WTC11 (cell line): ENCODE measurements around the gene PPP1R1B.

Source experiments
- ATF2 ChIP-seq: sonication (generic); formaldehyde crosslinking; IDR thresholded peaks from 2 replicates; pipeline ENCODE4 v1.8.1; 2022; ENCODE audit warnings: low read depth, missing genetic modification reagents, borderline replicate concordance
- ATF3 ChIP-seq: sonication (generic); formaldehyde crosslinking; conservative IDR thresholded peaks from 2 replicates; pipeline ENCODE4 v1.8.1; 2022; ENCODE audit warnings: mild to moderate bottlenecking, missing genetic modification reagents
- CTCF ChIP-seq: fragments of 200-600 bp; IDR thresholded peaks from 2 replicates; pipeline ENCODE4 v1.8.0; 2022; ENCODE audit warnings: antibody characterized with exemption
- E2F5 ChIP-seq: sonication (generic); formaldehyde crosslinking; IDR thresholded peaks from 2 replicates; pipeline ENCODE4 v1.8.1; 2022; ENCODE audit warnings: mild to moderate bottlenecking, moderate library complexity, missing genetic modification reagents
- FOXK1 ChIP-seq: sonication (generic); formaldehyde crosslinking; IDR thresholded peaks from 2 replicates; pipeline ENCODE4 v1.8.0; 2022; ENCODE audit warnings: mild to moderate bottlenecking, moderate library complexity, missing genetic modification reagents
- NFYB ChIP-seq: sonication (generic); formaldehyde crosslinking; conservative IDR thresholded peaks from 2 replicates; pipeline ENCODE4 v1.8.0; 2022; ENCODE audit warnings: low read depth, missing genetic modification reagents
- SP1 ChIP-seq: sonication (generic); formaldehyde crosslinking; conservative IDR thresholded peaks from 2 replicates; pipeline ENCODE4 v1.8.1; 2022; ENCODE audit warnings: missing genetic modification reagents

GRCh38 chr17:39652587-39653315 is 26.0 kb downstream of the PPP1R1B start:
- TF ChIP-seq ATF2 (CRISPR knock-in tag) (no peak), E2F5 (CRISPR knock-in tag) (no peak), CTCF (no peak), SP1 (no peak), NFYB (CRISPR knock-in tag) (no peak), ATF3 (CRISPR knock-in tag) (no peak), FOXK1 (CRISPR knock-in tag) (no peak)
